Measurements from ENCODE around the gene RASA2. TPM values are rescaled to one million over a fixed set of nuclear protein-coding genes. Genes with fewer than 3 reads are reported as not detected.
A peak's percentile ranks its signal among the peaks of the same experiment; 100 is the strongest.

RASA2 gene
- total RNA-seq, 1 donor: 21.7 TPM

DNA sequence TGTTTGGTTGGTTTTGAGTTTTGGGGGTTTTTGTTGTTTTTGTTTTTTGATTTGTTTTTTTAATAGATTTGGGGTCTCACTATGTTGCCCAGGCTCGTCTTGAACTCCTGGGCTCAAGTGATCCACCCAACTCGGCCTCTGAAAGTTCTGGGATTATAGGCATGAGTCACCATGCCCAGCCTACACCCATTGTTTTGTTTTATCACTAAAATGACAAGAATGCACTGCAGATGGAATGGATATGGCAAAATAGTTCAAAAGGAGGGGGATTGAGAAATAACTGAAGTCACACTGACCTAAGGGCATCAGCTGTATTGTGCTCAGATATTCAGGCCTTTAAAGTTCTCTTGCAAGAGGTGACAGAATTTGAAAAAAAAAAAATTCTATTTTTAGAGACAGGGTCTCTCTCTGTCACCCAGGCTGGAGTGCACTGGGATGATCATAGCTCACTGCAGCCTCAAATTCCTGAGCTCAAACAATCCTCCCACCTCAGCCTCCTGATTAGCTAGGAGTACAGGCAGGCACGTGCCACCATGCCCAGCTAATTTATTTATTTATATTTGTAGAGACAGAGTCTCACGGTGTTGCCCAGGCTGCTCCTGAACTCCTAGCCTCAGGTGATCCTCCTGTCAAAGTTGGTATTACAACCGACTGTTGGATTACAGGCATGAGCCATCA lies 4.4 kb upstream of the RASA2 start:
- TF ChIP-seq, protein P1, sequence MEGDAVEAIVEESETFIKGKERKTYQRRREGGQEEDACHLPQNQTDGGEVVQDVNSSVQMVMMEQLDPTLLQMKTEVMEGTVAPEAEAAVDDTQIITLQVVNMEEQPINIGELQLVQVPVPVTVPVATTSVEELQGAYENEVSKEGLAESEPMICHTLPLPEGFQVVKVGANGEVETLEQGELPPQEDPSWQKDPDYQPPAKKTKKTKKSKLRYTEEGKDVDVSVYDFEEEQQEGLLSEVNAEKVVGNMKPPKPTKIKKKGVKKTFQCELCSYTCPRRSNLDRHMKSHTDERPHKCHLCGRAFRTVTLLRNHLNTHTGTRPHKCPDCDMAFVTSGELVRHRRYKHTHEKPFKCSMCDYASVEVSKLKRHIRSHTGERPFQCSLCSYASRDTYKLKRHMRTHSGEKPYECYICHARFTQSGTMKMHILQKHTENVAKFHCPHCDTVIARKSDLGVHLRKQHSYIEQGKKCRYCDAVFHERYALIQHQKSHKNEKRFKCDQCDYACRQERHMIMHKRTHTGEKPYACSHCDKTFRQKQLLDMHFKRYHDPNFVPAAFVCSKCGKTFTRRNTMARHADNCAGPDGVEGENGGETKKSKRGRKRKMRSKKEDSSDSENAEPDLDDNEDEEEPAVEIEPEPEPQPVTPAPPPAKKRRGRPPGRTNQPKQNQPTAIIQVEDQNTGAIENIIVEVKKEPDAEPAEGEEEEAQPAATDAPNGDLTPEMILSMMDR (IDR thresholded peaks at IDR 0.05; ENCODE audit: extremely low read depth, low read depth, low read length): no peak
- Histone ChIP-seq H3K79me2 (ENCODE audit: insufficient read depth, low read length) (peaks cover under 1% of the 10 kb centered on the region), H3K4me3 (ENCODE audit: insufficient read depth, low read length) (no peak overlapping the region), H3K36me3 (ENCODE audit: insufficient read depth, low read length) (no peaks in the 10 kb centered on the region), H2AFZ (ENCODE audit: low read length) (no peak overlapping the region), H4K20me1 (ENCODE audit: insufficient read depth, low read length) (no peaks in the 10 kb centered on the region), H3K27ac (ENCODE audit: low read depth, low read length) (peak overlapping the region; percentile 25), H3K9me3 (ENCODE audit: low read depth, low read length) (no peaks in the 10 kb centered on the region), H3K4me1 (ENCODE audit: insufficient read depth, low read length) (peaks cover 23% of the 10 kb centered on the region), H3K27me3 (ENCODE audit: insufficient read depth, low read length) (no peaks in the 10 kb centered on the region), H3K4me2 (ENCODE audit: insufficient read depth, low read length) (no peak overlapping the region)
- peak; percentile 93 for DNase-seq (ENCODE audit: insufficient read length, low spot score, missing footprints)

GRCh38 chr3:141484701-141485287 lies 2.0 kb upstream of the RASA2 start:
- H3K27ac ChIP-seq (ENCODE audit: low read depth, low read length): peak overlapping the region; percentile 83
- H3K27me3 ChIP-seq (ENCODE audit: insufficient read depth, low read length): no peaks in the 10 kb centered on the region
- no peak for DNase-seq (ENCODE audit: insufficient read length, low spot score, missing footprints)
- H3K4me3 ChIP-seq (ENCODE audit: insufficient read depth, low read length): no peak overlapping the region
- TF ChIP-seq, protein P1 (IDR thresholded peaks at IDR 0.05; ENCODE audit: extremely low read depth, low read depth, low read length): no peak
- H3K36me3 ChIP-seq (ENCODE audit: insufficient read depth, low read length): no peaks in the 10 kb centered on the region
- H3K4me1 ChIP-seq (ENCODE audit: insufficient read depth, low read length): peaks cover 35% of the 10 kb centered on the region
- H3K4me2 ChIP-seq (ENCODE audit: insufficient read depth, low read length): no peak overlapping the region
- peaks cover 20% of the 10 kb centered on the region for H4K20me1 ChIP-seq (ENCODE audit: insufficient read depth, low read length)
- no peak overlapping the region for H2AFZ ChIP-seq (ENCODE audit: low read length)
- no peaks in the 10 kb centered on the region for H3K9me3 ChIP-seq (ENCODE audit: low read depth, low read length)
- peaks cover 25% of the 10 kb centered on the region for H3K79me2 ChIP-seq (ENCODE audit: insufficient read depth, low read length)

DNA sequence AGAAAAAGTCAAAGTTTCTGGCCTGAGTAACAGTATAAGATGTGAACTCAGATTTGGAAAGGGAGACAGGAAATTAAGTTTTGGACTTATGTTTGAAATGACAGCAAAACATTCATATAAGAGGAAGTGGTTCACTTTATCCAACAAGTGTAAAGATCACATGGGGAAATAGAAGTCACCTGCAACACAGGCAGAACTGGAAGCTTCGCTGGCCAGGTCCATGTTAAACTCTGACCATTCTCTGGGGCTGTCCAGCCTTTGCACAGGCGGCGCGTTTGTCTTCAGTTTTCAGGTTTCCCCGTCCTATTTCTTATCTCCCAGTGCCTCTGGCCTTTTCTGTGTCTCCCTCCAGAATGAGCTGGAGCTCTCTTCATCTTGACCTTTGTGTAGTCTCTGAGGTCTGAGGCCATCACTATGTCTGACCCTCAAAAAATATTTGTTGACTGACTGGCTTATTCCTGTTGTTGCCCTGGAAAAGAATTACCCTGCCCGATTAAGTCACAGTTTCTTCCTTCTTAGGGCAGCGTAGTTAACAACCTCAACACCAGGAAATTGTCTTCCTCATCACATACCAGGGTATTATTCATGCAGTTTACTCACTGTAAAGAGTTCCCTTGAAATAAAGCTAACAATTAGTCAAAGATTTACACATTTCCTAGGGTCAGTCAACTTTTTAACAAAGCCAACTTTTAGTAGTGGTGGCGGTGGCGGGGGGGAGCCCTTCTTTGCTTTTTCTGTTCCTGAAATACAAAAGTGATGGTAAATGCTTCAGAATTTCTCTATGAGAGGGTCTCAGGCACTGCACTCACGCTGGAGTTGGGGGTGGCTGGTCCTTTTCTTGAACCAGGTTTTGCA lies 959 bp upstream of the RASA2 start:
- Histone ChIP-seq H3K79me2 (ENCODE audit: insufficient read depth, low read length) (peaks cover 36% of the 10 kb centered on the region), H3K9me3 (ENCODE audit: low read depth, low read length) (no peaks in the 10 kb centered on the region), H3K27ac (ENCODE audit: low read depth, low read length) (peak overlapping the region; percentile 83), H3K4me3 (ENCODE audit: insufficient read depth, low read length) (peak overlapping the region; percentile 69), H3K36me3 (ENCODE audit: insufficient read depth, low read length) (no peaks in the 10 kb centered on the region), H3K4me1 (ENCODE audit: insufficient read depth, low read length) (peaks cover 35% of the 10 kb centered on the region), H3K4me2 (ENCODE audit: insufficient read depth, low read length) (peak overlapping the region; percentile 77), H3K27me3 (ENCODE audit: insufficient read depth, low read length) (no peaks in the 10 kb centered on the region), H4K20me1 (ENCODE audit: insufficient read depth, low read length) (peaks cover 31% of the 10 kb centered on the region), H2AFZ (ENCODE audit: low read length) (peak overlapping the region; percentile 63)
- DNase-seq (ENCODE audit: insufficient read length, low spot score, missing footprints): peak; percentile 86
- TF ChIP-seq, protein P1 (IDR thresholded peaks at IDR 0.05; ENCODE audit: extremely low read depth, low read depth, low read length): no peak

DNA sequence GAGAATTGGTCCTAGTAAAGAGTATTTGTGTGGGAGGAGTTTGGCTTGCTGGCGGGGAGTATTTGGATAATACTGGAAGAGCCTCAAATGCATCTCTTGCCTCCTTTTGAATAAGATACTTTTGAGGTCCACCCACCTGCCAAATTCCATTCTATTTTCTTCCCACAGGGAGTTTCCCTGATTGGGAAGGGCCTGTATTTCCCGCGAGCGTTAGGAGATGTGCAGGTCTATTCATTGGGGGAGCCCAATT lies 406 bp upstream of the RASA2 start:
- Histone ChIP-seq H2AFZ (ENCODE audit: low read length) (peak overlapping the region; percentile 63), H3K27me3 (ENCODE audit: insufficient read depth, low read length) (no peaks in the 10 kb centered on the region), H3K4me1 (ENCODE audit: insufficient read depth, low read length) (peaks cover 35% of the 10 kb centered on the region), H3K79me2 (ENCODE audit: insufficient read depth, low read length) (peaks cover 41% of the 10 kb centered on the region), H3K9me3 (ENCODE audit: low read depth, low read length) (no peaks in the 10 kb centered on the region), H3K4me3 (ENCODE audit: insufficient read depth, low read length) (peak overlapping the region; percentile 69), H4K20me1 (ENCODE audit: insufficient read depth, low read length) (peaks cover 36% of the 10 kb centered on the region), H3K27ac (ENCODE audit: low read depth, low read length) (peak overlapping the region; percentile 83), H3K4me2 (ENCODE audit: insufficient read depth, low read length) (peak overlapping the region; percentile 77), H3K36me3 (ENCODE audit: insufficient read depth, low read length) (no peaks in the 10 kb centered on the region)
- TF ChIP-seq, protein P1 (IDR thresholded peaks at IDR 0.05; ENCODE audit: extremely low read depth, low read depth, low read length): no peak
- DNase-seq (ENCODE audit: insufficient read length, low spot score, missing footprints): no peak
